BE2C (cell line): ENCODE results near the gene ELMO1.

ENCODE experiments used
- DNase-seq: peaks from one replicate; pipeline ENCODE4 v3.0.0-alpha.2; 2020
- H3K27me3 ChIP-seq: fragments of 250-450 bp; sonication (Bioruptor Pico); 2 replicates; pipeline ENCODE4 v1.5.1; 2020; ENCODE audit warnings: mild to moderate bottlenecking
- H3K36me3 ChIP-seq: fragments of 250-450 bp; sonication (Bioruptor Pico); 2 replicates; pipeline ENCODE4 v1.5.1; 2020; ENCODE audit warnings: mild to moderate bottlenecking
- H3K4me1 ChIP-seq: fragments of 250-450 bp; sonication (Bioruptor Pico); 2 replicates; pipeline ENCODE4 v1.5.1; 2020
- H3K4me3 ChIP-seq: 2 replicates; pipeline ENCODE4 v1.5.1; 2011; ENCODE audit warnings: low read depth, low read length
- H3K9me3 ChIP-seq: fragments of 250-450 bp; sonication (Bioruptor Pico); 2 replicates; pipeline ENCODE4 v1.5.1; 2020
- CTCF ChIP-seq: IDR thresholded peaks from 2 replicates; pipeline ENCODE4 v1.5.1; 2012; ENCODE audit warnings: mild to moderate bottlenecking, low read depth, low read length

ELMO1 gene

DNA sequence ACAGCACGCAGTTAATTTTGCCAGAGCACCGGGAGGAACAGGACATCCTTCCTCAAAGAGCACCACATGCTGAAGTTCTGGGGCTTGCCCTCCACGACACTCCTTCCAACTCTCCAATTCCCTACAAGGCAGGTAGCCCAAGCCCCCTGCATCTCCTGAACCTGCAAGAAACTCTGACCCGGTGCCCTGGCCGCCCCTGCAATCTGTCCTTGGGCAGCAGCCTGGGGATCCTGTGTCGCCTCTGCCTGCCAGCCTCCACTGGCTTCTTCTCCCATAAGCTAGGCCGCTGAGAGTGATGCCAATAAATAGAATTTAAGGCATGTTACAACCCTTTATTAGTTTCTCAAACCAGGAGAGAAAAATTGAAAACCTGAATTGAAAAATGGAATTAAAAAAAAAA, 182.8 kb downstream of the ELMO1 start:
- no peaks in the 10 kb centered on the region for H3K36me3 ChIP-seq
- DNase-seq, result no peak
- no peaks in the 10 kb centered on the region for H3K27me3 ChIP-seq
- no peak overlapping the region for H3K4me3 ChIP-seq
- no peaks in the 10 kb centered on the region for H3K9me3 ChIP-seq
- no peaks in the 10 kb centered on the region for H3K4me1 ChIP-seq
- no peak for TF ChIP-seq CTCF

GRCh38 chr7:37265006-37265405, 183.7 kb downstream of the ELMO1 start:
- TF ChIP-seq CTCF, result no peak
- H3K9me3 ChIP-seq, result no peaks in the 10 kb centered on the region
- DNase-seq, result no peak
- no peaks in the 10 kb centered on the region for H3K27me3 ChIP-seq
- no peak overlapping the region for H3K4me3 ChIP-seq
- no peaks in the 10 kb centered on the region for H3K4me1 ChIP-seq
- no peaks in the 10 kb centered on the region for H3K36me3 ChIP-seq

- Histone ChIP-seq H3K36me3 (no peaks in the 10 kb centered on the region), H3K4me1 (no peaks in the 10 kb centered on the region), H3K27me3 (no peaks in the 10 kb centered on the region), H3K9me3 (no peaks in the 10 kb centered on the region), H3K4me3 (no peak overlapping the region)
- DNase-seq, result no peak
- no peak for TF ChIP-seq CTCF
Measured at GRCh38 chr7:37262181-37262580, 186.5 kb downstream of the ELMO1 start.

- DNase-seq, result no peak
- H3K4me3 ChIP-seq, result no peak overlapping the region
- H3K9me3 ChIP-seq, result no peaks in the 10 kb centered on the region
- no peaks in the 10 kb centered on the region for H3K27me3 ChIP-seq
- TF ChIP-seq CTCF, result no peak
- H3K36me3 ChIP-seq, result no peaks in the 10 kb centered on the region
- H3K4me1 ChIP-seq, result no peaks in the 10 kb centered on the region
Measured at GRCh38 chr7:37259319-37259821, 189.3 kb downstream of the ELMO1 start.

DNA sequence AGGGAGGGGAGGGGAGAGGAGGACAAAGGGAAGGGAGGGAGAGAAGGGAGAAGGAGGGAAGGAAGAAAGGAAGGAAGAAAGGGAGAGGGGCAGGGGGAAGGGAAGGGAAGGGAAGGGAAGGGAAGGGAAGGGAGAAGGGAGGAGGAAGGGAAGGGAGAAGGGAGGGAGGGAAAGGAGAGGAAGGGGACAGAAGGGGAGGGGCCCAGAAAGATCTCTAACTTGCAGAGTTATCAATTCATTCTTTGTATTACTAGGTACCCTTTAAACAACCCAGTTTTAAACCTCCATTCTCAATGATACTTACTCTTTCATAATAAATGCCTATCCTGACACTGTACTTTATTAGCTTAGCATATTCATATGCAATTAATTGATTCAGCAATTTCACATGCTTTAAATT, 192.0 kb downstream of the ELMO1 start:
- no peaks in the 10 kb centered on the region for H3K27me3 ChIP-seq
- H3K9me3 ChIP-seq, result no peaks in the 10 kb centered on the region
- TF ChIP-seq CTCF, result no peak
- H3K36me3 ChIP-seq, result no peaks in the 10 kb centered on the region
- H3K4me3 ChIP-seq, result no peak overlapping the region
- DNase-seq, result no peak
- no peaks in the 10 kb centered on the region for H3K4me1 ChIP-seq

GRCh38 chr7:37255327-37255944, 193.2 kb downstream of the ELMO1 start:
- Histone ChIP-seq H3K4me1 (no peaks in the 10 kb centered on the region), H3K27me3 (no peaks in the 10 kb centered on the region), H3K9me3 (no peaks in the 10 kb centered on the region), H3K36me3 (no peaks in the 10 kb centered on the region), H3K4me3 (no peak overlapping the region)
- no peak for TF ChIP-seq CTCF
- DNase-seq, result no peak
